ENCODE data around the gene RNF38.
"Not testable (repeated sequence)": the region's sequence is repeated elsewhere in the genome, so short reads cannot be mapped to it uniquely, and the experiment has no call there.

The RNF38 gene

GRCh38 chr9:36396985-36397384 is 3.1 kb downstream of the RNF38 start:
- H3K4me3 ChIP-seq (ENCODE audit: low read depth, low read length), result no peak overlapping the region
- DNase-seq (ENCODE audit: low read depth), result no peak
- no peak for TF ChIP-seq CTCF (IDR thresholded peaks at IDR 0.05; ENCODE audit: low read depth, low read length, missing control alignments)

GRCh38 chr9:36392489-36392888 is 7.6 kb downstream of the RNF38 start:
- H3K4me3 ChIP-seq (ENCODE audit: low read depth, low read length), result no peak overlapping the region
- TF ChIP-seq CTCF (IDR thresholded peaks at IDR 0.05; ENCODE audit: low read depth, low read length, missing control alignments), result no peak
- no peak for DNase-seq (ENCODE audit: low read depth)

- H3K4me3 ChIP-seq (ENCODE audit: low read depth, low read length), result no peak overlapping the region
- no peak for DNase-seq (ENCODE audit: low read depth)
- TF ChIP-seq CTCF (IDR thresholded peaks at IDR 0.05; ENCODE audit: low read depth, low read length, missing control alignments), result no peak
These were observed 10.5 kb downstream of the RNF38 start for GRCh38 chr9:36389590-36389989.

GRCh38 chr9:36386396-36386965 is 13.6 kb downstream of the RNF38 start:
- H3K4me3 ChIP-seq (ENCODE audit: low read depth, low read length); DNase-seq (ENCODE audit: low read depth): not testable (repeated sequence)

GRCh38 chr9:36382484-36382883 is 17.6 kb downstream of the RNF38 start:
- no peak for TF ChIP-seq CTCF (IDR thresholded peaks at IDR 0.05; ENCODE audit: low read depth, low read length, missing control alignments)
- no peak for DNase-seq (ENCODE audit: low read depth)
- H3K4me3 ChIP-seq (ENCODE audit: low read depth, low read length), result no peak overlapping the region

GRCh38 chr9:36364577-36364976 is 35.5 kb downstream of the RNF38 start:
- no peak for DNase-seq (ENCODE audit: low read depth)
- no peak for TF ChIP-seq CTCF (IDR thresholded peaks at IDR 0.05; ENCODE audit: low read depth, low read length, missing control alignments)
- H3K4me3 ChIP-seq (ENCODE audit: low read depth, low read length), result no peak overlapping the region

GRCh38 chr9:36363448-36363847 is 36.6 kb downstream of the RNF38 start:
- TF ChIP-seq CTCF (IDR thresholded peaks at IDR 0.05; ENCODE audit: low read depth, low read length, missing control alignments), result no peak
- DNase-seq (ENCODE audit: low read depth), result no peak
- H3K4me3 ChIP-seq (ENCODE audit: low read depth, low read length), result no peak overlapping the region

All from GM12864 (cell line).